Esophagus squamous epithelium (tissue), 4 donors: ENCODE data around the gene OPN5.
A peak's percentile ranks its signal among the peaks of the same experiment; 100 is the strongest.

Source experiments
- POLR2A ChIP-seq, 4 donors: fragments of 450-650 bp; IDR thresholded peaks; one replicate each; pipeline ENCODE4 v1.6.1; 2017; ENCODE audit warnings: antibody characterized with exemption in 4 of 4, mild to moderate bottlenecking in 4 of 4, moderate library complexity in 3 of 4
- TF ChIP-seq, protein P1 (sequence below), 6 experiments: fragments of 450-650 bp in 4 of 6; fragments of 200-600 bp in 2 of 6; sonication (generic) in 2 of 6; IDR thresholded peaks; one replicate each; pipeline ENCODE4 v1.5.1; 2016 to 2019; ENCODE audit warnings: antibody characterized with exemption in 6 of 6, mild to moderate bottlenecking in 4 of 6, moderate library complexity in 4 of 6

DNA sequence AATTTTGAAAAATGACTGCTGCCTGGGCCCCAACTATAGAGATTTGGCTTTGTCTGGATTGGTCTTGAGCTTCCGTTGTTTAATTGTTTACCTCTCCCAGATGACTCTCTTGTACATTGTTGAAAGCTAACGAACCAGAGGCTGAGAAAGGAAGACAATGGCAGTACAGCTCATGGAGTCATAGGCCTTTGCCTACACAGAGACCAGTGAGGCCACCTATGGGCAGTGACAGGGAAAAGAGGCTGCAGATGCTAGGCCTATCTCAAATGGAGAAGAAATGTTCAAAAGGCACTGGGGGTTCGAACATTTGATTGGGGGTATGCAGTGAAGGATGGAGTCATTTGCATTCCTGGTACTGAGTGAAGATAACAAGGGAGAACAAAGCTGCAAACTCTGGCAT lies 29.1 kb downstream of the OPN5 start:
- TF ChIP-seq, protein P1, sequence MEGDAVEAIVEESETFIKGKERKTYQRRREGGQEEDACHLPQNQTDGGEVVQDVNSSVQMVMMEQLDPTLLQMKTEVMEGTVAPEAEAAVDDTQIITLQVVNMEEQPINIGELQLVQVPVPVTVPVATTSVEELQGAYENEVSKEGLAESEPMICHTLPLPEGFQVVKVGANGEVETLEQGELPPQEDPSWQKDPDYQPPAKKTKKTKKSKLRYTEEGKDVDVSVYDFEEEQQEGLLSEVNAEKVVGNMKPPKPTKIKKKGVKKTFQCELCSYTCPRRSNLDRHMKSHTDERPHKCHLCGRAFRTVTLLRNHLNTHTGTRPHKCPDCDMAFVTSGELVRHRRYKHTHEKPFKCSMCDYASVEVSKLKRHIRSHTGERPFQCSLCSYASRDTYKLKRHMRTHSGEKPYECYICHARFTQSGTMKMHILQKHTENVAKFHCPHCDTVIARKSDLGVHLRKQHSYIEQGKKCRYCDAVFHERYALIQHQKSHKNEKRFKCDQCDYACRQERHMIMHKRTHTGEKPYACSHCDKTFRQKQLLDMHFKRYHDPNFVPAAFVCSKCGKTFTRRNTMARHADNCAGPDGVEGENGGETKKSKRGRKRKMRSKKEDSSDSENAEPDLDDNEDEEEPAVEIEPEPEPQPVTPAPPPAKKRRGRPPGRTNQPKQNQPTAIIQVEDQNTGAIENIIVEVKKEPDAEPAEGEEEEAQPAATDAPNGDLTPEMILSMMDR (IDR thresholded peaks at IDR 0.05), result peak in 1 of 6 experiments; percentile 7
- TF ChIP-seq POLR2A (IDR thresholded peaks at IDR 0.05), result no peak
